Mesothelial cell of epicardium (in vitro differentiated cells): ENCODE measurements around the gene CCDC150. TPM values are rescaled to one million over a fixed set of nuclear protein-coding genes. Genes with fewer than 3 reads are reported as not detected.
"Not testable (repeated sequence)": the region's sequence is repeated elsewhere in the genome, so short reads cannot be mapped to it uniquely, and the experiment has no call there.

Experiments
- DNase-seq, 2 experiments: peaks; one replicate each; pipeline ENCODE4 v3.0.0; 2021; ENCODE audit warnings: low spot score in 2 of 2; ENCODE audit not compliant: unreplicated experiment in 2 of 2
- H3K27ac Mint-ChIP-seq: 2 replicates; pipeline ENCODE4 v1.8.0; 2021; ENCODE audit warnings: mixed read lengths
- H3K27me3 Mint-ChIP-seq: 2 replicates; pipeline ENCODE4 v1.8.0; 2021; ENCODE audit warnings: low read depth, mixed read lengths
- H3K36me3 Mint-ChIP-seq: 2 replicates; pipeline ENCODE4 v1.8.0; 2021; ENCODE audit warnings: mixed read lengths
- H3K4me1 Mint-ChIP-seq: 2 replicates; pipeline ENCODE4 v1.8.0; 2021; ENCODE audit warnings: mixed read lengths
- H3K4me3 Mint-ChIP-seq: 2 replicates; pipeline ENCODE4 v1.8.0; 2021; ENCODE audit warnings: mild to moderate bottlenecking, moderate library complexity, mixed read lengths
- H3K9me3 Mint-ChIP-seq: 2 replicates; pipeline ENCODE4 v1.8.0; 2021; ENCODE audit warnings: mixed read lengths
- total RNA-seq: library from RNA; stranded (reverse); gene quantifications from 3 replicates; pipeline ENCODE4 v1.2.1, GENCODE V29; 2021
- TF ChIP-seq, protein P1 (sequence below): fragments of 200-600 bp; sonication (generic); IDR thresholded peaks from one replicate; pipeline ENCODE4 v1.5.0; 2021; ENCODE audit warnings: antibody characterized with exemption; ENCODE audit not compliant: unreplicated experiment

CCDC150 gene
- total RNA-seq, 1 donor from 2014 or later = 16.6 TPM

DNA sequence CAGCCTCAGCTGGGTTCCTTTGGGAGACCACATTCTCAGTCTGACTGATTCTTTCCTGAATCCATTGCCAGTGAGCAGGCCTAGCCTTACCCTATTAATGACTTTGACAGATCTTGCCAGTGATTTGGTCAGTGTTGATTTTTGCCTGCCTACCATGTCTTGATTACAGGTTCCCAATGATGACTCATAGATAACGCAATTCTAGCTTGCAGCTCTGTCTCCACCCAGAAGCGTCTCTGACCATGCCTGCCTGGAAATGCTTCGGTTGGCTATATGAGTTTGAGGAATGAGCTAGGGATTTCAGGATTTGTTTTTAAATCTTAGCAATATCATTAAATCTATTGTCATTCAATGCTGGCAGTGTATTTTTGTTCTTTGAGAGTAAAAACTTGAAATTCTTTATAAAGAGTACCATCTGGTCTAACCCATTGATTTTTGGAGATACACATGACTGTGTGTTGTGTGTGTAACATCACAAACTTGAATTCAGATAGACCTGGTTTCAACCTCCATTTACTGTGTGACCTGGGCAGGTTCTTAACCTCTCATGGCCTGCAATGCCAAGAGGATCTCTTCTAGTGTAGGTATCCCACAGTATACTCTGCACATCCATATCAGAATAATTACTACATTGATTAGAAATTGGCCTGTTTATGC is 57.0 kb downstream of the CCDC150 start:
- peak overlapping the region; percentile 52 for H3K27ac Mint-ChIP-seq
- no peaks in the 10 kb centered on the region for H3K27me3 Mint-ChIP-seq
- H3K9me3 Mint-ChIP-seq = peaks cover 19% of the 10 kb centered on the region
- peaks cover 11% of the 10 kb centered on the region for H3K36me3 Mint-ChIP-seq
- TF ChIP-seq, protein P1, sequence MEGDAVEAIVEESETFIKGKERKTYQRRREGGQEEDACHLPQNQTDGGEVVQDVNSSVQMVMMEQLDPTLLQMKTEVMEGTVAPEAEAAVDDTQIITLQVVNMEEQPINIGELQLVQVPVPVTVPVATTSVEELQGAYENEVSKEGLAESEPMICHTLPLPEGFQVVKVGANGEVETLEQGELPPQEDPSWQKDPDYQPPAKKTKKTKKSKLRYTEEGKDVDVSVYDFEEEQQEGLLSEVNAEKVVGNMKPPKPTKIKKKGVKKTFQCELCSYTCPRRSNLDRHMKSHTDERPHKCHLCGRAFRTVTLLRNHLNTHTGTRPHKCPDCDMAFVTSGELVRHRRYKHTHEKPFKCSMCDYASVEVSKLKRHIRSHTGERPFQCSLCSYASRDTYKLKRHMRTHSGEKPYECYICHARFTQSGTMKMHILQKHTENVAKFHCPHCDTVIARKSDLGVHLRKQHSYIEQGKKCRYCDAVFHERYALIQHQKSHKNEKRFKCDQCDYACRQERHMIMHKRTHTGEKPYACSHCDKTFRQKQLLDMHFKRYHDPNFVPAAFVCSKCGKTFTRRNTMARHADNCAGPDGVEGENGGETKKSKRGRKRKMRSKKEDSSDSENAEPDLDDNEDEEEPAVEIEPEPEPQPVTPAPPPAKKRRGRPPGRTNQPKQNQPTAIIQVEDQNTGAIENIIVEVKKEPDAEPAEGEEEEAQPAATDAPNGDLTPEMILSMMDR = no peak
- DNase-seq = no peak
- H3K4me1 Mint-ChIP-seq = peaks cover 4% of the 10 kb centered on the region
- no peak overlapping the region for H3K4me3 Mint-ChIP-seq

DNA sequence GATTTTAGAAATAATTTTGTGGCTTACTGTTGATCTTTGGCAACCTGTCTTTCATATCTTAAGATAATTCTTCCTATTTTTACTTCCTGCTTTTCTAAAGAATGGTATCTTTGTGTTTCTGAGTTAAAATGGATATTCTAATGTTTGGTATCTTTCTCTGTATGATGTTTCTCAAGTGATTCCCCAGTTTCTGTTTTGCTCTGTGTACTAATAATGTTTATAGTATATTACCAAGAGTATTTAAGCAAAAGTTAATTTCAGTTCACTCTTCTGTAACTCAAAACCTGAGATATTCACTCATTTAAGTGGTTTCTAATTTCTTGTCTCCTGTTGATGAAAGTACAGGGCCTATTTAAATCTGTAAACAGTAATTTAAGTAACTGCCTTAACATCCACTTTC is 58.3 kb downstream of the CCDC150 start:
- no peak for DNase-seq
- Mint-ChIP-seq H3K4me1 (peaks cover 4% of the 10 kb centered on the region), H3K4me3 (no peak overlapping the region), H3K27me3 (no peaks in the 10 kb centered on the region), H3K36me3 (peaks cover 8% of the 10 kb centered on the region), H3K27ac (peak overlapping the region; percentile 28), H3K9me3 (peaks cover 18% of the 10 kb centered on the region)
- TF ChIP-seq, protein P1 = no peak

DNA sequence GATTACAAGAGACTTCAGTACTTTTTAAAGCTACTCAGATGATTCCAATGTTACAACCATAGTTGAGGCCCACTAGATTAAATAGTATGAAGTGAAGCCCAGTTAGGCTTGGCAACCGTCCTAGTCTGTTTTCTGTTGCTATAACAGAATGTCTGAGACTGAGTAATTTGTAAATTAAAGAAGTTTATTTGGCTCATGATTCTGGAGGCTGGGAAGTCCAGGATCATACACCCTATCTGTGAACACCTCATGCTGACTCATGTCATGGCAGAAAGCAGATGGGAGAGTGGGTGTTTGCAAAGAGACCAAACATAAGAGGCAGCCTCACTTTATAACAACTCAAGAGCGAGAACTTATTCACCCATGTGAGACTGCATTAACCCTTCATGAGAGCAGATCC is 63.1 kb downstream of the CCDC150 start:
- no peak for DNase-seq
- Mint-ChIP-seq H3K36me3 (peaks cover 30% of the 10 kb centered on the region), H3K9me3 (peaks cover 34% of the 10 kb centered on the region), H3K27me3 (no peaks in the 10 kb centered on the region), H3K4me1 (peaks cover 11% of the 10 kb centered on the region), H3K4me3 (no peak overlapping the region), H3K27ac (peak overlapping the region; percentile 30)
- TF ChIP-seq, protein P1 = no peak

DNA sequence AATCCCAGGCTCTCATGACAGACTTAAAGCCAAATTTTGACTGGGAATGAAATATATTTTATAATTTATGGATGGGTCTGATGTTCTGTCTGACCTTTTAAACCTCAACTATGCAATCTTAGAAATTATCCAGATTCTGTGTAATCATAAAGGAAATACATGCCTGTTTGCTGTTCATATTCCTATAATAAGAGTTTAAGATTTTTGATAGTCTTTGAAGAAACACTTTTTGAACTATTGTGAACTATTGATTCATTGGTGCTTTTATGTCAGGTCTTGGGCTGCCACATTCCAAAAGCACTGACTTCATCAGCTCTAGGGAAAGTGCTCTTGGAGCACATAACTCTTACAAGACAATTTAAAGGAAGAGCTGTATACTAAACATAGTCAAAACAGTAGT is 64.2 kb downstream of the CCDC150 start:
- Mint-ChIP-seq H3K9me3 (peaks cover 43% of the 10 kb centered on the region), H3K36me3 (peaks cover 39% of the 10 kb centered on the region), H3K4me3 (no peak overlapping the region), H3K27ac (peak overlapping the region; percentile 53), H3K4me1 (peaks cover 9% of the 10 kb centered on the region), H3K27me3 (no peaks in the 10 kb centered on the region)
- TF ChIP-seq, protein P1 = no peak
- DNase-seq = no peak

DNA sequence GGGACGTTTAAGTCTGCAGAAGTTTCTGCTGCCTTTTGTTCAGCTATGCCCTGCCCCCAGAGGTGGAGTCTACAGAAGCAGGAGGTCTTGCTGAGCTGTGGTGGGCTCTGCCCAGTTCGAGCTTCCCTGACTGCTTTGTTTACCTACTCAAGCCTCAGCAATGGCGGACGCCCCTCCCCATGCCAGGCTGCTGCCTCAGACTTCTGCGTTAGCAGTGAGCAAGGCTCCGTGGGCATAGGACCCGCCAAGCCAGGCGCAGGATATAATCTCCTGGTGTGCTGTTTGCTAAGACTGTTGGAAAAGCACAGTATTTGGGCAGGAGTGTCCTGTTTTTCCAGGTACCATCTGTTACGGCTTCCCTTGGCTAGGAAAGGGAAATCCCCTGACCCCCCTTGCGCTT is 70.5 kb downstream of the CCDC150 start:
- not testable (repeated sequence) for H3K27ac Mint-ChIP-seq, H3K4me1 Mint-ChIP-seq, DNase-seq, H3K4me3 Mint-ChIP-seq, H3K27me3 Mint-ChIP-seq
- Mint-ChIP-seq H3K9me3 (peaks cover 40% of the 10 kb centered on the region), H3K36me3 (peaks cover 45% of the 10 kb centered on the region)

DNA sequence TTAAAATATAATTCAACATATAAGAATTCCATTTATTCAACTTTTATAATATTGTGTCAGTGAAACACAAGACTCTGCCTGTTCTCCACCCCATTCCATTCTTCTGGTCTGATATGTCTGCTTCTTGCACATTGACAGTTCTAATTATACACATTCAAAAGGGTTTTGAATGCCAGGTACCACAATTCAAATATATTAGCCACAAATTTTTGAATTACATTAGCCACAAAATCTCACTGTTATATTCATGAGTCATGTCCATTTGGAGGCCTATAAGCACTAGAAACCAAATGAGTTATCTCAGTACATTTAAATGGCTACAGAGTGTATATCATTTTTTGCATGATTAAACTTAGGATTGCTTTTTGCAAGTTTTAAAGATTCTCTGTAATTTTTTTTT is 72.1 kb downstream of the CCDC150 start:
- H3K36me3 Mint-ChIP-seq = peaks cover 32% of the 10 kb centered on the region
- H3K4me1 Mint-ChIP-seq = no peaks in the 10 kb centered on the region
- H3K9me3 Mint-ChIP-seq = peaks cover 29% of the 10 kb centered on the region
- H3K27me3 Mint-ChIP-seq = no peaks in the 10 kb centered on the region
- DNase-seq = no peak
- H3K27ac Mint-ChIP-seq = no peak overlapping the region
- H3K4me3 Mint-ChIP-seq = no peak overlapping the region
- TF ChIP-seq, protein P1 = no peak
